ENCODE results near the gene SHANK3.

DNA sequence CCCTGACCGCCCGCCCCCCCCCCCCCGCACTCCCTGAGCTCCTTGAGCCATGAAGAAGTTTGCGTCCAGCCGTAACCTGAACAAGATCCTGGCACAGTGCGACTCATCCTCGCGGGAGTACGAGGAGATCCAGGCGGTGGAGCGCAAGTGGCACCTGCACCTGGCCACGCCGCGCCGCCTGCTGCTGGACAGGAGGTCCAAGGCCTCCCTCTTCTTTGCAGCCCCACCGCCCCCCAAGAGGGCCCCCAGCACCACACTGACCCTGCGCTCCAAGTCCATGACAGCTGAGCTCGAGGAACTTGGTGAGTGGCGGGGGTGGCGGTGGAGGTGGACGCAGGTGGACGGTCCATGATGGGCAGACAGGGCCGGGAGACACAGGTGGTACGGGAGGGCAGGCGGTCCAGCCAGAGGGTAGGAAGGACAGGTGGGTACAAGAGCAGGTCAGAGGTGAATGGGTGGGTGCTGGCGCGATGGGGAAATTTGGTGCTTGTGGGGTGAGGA, 33.3 kb downstream of the SHANK3 start:
- no peak for TF ChIP-seq CTCF (IDR thresholded peaks at IDR 0.05; ENCODE audit: insufficient read depth, low read depth, low read length)
- TF ChIP-seq EZH2 (IDR thresholded peaks at IDR 0.05; ENCODE audit: insufficient read depth, low read length), result no peak
